ENCODE measurements around the gene AK5.

The AK5 gene

DNA sequence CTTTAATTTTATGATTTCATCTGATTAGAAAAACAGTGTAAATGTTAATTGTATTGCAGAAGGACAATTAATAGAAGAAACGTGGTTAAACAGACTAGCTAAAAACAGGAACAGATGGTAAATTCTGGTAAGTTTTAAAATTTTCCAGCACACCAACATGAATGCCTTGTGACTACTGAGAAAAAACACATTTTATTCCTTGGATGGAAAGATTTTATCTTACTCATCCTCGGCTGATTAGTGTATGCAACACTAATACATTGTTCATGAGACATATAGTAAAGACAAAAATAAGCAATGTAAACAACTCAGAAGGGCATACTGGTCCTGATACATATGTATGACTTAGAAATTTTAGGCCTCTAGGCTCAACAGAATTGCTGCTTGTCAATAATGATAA lies 4.9 kb upstream of the AK5 start:
- TF ChIP-seq, protein P1, sequence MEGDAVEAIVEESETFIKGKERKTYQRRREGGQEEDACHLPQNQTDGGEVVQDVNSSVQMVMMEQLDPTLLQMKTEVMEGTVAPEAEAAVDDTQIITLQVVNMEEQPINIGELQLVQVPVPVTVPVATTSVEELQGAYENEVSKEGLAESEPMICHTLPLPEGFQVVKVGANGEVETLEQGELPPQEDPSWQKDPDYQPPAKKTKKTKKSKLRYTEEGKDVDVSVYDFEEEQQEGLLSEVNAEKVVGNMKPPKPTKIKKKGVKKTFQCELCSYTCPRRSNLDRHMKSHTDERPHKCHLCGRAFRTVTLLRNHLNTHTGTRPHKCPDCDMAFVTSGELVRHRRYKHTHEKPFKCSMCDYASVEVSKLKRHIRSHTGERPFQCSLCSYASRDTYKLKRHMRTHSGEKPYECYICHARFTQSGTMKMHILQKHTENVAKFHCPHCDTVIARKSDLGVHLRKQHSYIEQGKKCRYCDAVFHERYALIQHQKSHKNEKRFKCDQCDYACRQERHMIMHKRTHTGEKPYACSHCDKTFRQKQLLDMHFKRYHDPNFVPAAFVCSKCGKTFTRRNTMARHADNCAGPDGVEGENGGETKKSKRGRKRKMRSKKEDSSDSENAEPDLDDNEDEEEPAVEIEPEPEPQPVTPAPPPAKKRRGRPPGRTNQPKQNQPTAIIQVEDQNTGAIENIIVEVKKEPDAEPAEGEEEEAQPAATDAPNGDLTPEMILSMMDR (IDR thresholded peaks at IDR 0.05) = no peak

DNA sequence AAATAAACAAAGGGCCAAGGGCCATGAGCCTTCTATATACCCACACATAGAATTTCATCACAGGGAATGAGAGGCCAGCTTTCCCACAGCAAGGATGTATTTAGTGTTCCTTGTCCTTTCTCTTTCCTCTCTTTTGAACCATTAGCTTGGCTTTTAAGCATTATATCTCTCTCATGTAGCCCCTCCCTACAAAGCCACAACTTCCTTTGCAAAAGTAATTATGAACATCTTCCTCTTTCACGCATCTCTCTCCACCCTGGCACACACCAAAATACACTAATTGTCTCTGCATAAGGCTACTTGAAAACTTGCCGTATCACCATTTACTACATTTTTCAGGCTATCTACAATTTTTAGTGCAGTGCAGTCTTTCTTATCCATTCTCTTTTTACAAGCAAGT lies 1.9 kb upstream of the AK5 start:
- TF ChIP-seq, protein P1 (IDR thresholded peaks at IDR 0.05) = no peak

DNA sequence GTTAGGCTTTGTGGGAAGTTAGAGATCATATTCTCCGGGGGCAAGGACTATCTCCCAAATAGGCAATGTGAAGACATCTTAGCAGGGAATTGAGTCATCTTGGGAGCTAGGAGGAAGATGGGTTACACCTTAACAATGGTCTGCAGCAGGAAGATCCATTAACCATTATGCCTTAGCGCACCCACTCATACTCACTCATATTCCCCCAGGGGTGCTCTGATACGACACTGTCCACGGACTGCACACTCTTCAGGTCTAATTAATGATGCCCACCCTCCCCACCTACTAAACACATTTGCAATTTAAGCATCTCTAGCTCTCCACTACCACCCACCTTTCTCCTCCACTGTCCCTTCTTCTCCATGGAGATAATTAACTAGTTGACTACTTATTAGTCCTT lies 857 bp upstream of the AK5 start:
- TF ChIP-seq, protein P1 (IDR thresholded peaks at IDR 0.05) = no peak

DNA sequence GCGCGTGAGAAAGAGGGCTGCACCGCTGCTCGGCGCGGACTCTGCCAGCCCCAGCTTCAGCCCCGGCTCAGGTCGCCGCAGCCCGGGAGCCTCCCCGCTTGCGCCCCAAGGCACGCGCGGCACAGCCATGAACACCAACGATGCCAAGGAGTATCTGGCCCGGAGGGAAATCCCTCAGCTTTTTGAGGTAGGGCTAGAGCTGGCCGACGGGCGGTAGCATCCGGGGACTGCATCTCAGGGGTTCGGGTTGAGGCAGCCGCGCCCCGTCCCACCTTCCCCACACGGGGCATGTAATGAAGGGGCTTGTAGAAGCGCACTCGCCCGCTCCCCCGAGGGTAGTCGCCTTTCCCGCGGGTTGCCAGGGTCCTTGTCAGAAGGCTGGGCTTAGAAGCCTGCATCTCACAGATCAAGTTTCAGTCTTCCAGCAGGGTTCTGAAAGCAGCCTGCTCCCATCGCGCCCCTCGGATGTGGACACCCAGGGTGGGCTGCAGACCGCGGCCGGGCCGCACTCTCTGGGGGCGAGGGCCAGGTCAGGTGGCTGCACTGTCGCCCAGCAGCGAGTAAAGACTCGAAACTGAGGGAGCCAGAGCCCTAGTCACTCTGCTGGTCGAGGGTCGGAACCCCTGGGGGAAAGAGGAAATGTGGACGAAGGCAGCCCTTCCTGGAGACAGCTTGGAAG lies 507 bp downstream of the AK5 start:
- TF ChIP-seq, protein P1 (IDR thresholded peaks at IDR 0.05) = no peak

DNA sequence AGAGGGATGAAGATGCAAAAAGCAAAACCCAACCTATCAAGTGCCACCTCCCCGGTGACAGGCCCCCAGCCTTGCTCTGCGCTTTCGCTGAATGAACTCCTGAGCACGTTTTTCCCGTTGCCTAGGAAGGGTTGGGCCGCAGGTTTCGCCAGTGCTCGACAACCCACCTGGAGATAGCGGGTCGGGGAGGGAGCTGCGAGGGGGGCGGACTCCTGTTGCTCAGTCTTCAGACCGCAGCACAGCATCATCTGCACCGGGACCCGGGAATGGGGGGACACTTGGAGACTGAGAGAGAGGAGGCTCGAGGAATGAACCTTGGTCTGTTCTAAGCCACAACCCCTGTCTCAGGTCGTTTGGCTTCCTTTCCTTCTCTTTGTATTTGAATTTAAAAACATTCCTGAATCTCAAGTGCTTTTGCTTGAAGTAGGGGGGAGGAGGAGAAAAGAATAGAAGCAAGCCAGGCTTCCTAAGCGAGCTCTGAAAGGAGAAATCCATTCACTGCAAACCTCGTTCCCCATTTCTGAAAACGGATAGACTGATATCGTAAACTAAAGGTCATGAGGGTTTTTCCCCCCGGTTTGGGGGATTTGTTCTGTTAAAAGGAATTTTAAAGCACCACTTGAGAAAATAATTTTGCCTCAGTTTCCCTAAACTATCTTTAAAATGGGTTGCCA lies 1.2 kb downstream of the AK5 start:
- TF ChIP-seq, protein P1 (IDR thresholded peaks at IDR 0.05) = no peak

DNA sequence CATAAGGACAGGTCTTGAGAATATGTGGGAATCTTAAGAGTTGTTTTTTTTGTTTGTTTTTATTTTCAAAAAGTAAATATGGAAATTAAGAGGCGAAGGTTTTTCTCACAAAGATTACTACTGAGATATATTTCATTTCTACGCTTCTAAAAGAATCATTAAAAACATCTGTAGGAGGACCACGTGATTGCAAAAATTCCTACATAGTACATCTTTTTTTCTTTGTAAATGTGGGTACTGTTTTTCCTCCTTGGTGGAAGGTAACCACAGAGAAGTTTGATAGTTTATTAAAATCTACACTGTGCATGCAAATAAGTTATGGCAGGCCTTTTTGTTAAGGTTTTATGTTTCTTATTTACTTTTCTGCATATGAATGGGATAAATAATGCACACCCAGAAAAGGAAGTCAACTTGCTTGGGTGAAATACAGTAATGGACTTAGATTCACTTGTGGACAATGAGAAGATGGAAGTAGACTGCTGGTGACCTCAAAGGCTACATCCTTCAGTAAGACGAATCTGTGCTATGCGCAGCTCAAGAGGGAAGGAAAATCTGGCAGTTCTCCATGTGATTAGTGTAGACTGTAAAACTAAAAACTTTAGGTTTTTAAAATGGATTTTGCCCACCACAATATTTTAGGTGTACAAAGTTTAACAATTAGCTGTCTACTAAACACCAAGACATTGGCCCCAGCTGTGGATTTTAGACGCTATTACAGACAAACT lies 2.0 kb downstream of the AK5 start:
- TF ChIP-seq, protein P1 (IDR thresholded peaks at IDR 0.05) = no peak

DNA sequence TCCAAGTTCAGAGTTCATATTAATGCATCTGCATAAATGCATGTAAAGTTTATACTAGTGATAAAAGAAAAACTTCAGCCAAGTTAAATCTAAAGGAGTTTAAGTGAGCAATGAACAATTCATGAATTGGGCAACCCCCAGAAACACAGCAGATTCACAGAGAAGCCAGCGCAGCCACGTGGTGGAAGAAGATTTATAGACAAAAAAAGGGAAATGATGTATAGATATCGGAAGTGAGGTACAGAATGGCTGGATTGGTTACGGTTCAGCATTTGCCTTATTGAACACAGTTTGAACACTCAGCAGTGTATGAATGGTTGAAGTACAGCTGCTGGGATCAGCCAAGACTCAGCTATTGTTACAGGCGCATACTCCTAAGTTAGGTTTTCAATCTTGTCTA lies 5.7 kb downstream of the AK5 start:
- TF ChIP-seq, protein P1 (IDR thresholded peaks at IDR 0.05) = no peak
